NCI-H446 (cell line): ENCODE data around the gene ZGRF1.
"Not testable (repeated sequence)": the region's sequence is repeated elsewhere in the genome, so short reads cannot be mapped to it uniquely, and the experiment has no call there.

Experiments used
- DNase-seq, 2 experiments: peaks; one replicate each; lab custom pipeline; 2025; lab: John Stamatoyannopoulos, UW

Gene ZGRF1

DNA sequence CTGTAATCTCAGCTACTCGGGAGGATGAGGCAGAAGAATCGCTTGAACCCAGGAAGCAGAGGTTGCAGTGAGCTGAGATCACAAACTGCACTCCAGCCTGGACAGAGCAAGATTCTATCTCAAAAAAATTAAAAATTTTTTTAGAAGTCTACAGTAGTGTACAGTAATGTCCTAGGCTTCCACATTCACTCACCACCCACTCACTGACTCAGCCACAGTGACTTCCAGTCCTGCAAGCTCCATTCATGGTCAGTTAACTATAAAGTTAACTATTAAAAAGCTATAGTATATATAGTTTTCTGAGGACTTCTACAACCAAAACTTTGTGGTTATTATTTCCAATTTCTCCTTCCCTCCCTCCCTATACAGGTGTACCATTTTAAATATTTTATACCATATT lies 86.0 kb downstream of the ZGRF1 start:
- DNase-seq, result no peak

GRCh38 chr4:112546476-112546875 lies 90.2 kb downstream of the ZGRF1 start:
- no peak for DNase-seq

GRCh38 chr4:112545346-112545745 lies 91.4 kb downstream of the ZGRF1 start:
- DNase-seq, result no peak

DNA sequence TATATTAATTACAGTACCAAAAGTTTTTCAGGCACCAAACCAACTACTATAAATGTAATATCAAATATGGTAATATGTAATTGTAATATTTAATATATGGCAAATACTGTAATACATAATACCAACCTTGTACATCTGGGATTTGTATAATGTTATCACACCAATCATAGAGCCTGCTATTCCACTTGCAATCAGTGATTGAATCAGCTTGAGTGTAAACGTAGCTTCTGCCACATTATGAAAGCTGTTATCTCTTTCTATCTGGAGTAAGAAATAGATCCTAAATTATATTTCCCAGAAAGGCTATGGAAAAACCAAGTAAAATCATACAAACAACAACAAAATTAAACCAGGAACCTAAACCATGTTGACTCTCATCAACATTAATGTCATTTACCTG lies 96.0 kb downstream of the ZGRF1 start:
- DNase-seq, result no peak

GRCh38 chr4:112536123-112536522 lies 100.6 kb downstream of the ZGRF1 start:
- no peak for DNase-seq

DNA sequence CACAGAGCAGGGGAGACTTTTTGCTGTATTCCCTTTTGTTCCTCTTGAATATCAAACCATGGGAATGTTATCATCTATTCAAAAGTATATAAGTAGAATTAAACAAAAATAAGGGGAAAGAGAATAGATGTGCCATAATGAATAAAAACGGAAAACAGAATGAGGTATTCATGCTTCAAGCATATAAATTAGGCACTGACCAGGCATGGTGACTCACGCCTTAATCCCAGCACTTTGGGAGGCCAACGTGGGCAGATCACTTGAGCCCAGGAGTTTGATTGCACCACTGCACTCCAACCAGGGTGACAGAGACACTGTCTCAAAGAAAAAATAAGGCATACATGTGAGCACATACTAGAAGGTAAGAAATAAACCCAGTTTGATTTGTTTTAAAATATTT lies 104.4 kb downstream of the ZGRF1 start:
- no peak for DNase-seq

DNA sequence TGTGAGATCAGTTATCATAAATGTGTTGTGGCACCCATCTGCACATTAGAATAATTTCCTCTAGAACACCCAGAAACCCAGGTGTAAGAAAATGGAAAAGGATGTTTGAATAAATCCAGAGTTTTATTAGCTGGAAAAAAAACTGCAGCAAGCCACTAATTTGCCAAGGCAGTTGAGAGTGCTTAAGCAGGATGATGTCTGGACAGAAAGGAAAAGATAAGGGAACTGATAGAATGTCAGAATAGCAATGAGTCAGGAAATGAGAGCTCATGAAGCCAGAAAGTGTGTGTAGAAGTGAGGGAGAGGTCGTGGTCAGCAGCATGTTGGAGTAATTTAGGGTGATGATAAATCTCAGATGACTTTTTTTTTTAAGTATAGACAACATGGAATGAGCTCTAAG lies 105.6 kb downstream of the ZGRF1 start:
- DNase-seq, result no peak

- no peak for DNase-seq
Measured at GRCh38 chr4:112526061-112526460, 110.6 kb downstream of the ZGRF1 start.

- peak in 1 of 2 experiments; percentile 22 for DNase-seq
Measured at GRCh38 chr4:112523764-112524505, 112.8 kb downstream of the ZGRF1 start.

- no peak for DNase-seq
Measured at GRCh38 chr4:112523008-112523721, 113.5 kb downstream of the ZGRF1 start.

GRCh38 chr4:112522431-112522830 lies 114.3 kb downstream of the ZGRF1 start:
- DNase-seq, result not testable (repeated sequence)

DNA sequence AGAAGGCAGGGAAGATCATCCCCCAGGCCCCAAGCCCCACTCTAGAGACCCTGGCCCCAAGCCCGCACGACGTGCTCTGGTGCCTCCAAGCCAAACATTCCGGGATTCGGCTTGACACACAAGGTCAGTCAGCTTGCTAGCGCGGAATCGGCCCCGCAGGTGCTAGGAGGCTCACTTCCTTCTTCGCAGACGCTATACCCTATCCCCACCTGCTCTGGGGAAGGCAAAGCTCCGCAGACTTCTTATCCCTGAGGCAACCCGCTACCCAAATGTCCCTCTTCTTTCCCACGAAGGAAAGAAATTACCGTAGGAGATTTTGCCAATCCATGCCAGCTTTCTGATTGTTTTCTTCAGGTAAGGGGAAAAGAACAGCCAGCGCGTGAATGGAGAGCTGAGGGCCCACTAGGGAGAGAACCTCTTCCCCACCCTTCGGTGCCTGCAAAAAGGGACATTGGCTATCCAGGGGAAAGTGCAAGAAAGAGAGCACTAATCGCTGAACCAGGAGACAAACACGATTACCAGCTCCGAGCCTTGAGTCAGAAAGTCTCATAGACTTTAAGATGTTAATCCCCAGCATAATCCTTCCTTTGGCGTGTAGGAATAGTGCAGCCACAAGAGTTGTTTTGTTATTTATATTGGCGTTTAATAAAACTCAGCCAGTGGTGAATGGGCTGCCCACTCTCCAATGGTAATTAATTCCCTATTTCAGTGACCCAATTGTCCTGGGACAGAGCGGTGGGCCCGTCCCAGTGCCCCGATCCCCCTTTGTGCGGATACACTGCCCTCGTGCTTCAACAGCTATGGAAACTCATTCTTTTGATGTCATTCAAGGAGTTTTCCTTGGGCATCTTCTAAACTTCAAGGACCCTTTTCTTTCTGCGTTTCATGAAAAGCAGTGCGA lies 115.3 kb downstream of the ZGRF1 start:
- DNase-seq, result no peak

DNA sequence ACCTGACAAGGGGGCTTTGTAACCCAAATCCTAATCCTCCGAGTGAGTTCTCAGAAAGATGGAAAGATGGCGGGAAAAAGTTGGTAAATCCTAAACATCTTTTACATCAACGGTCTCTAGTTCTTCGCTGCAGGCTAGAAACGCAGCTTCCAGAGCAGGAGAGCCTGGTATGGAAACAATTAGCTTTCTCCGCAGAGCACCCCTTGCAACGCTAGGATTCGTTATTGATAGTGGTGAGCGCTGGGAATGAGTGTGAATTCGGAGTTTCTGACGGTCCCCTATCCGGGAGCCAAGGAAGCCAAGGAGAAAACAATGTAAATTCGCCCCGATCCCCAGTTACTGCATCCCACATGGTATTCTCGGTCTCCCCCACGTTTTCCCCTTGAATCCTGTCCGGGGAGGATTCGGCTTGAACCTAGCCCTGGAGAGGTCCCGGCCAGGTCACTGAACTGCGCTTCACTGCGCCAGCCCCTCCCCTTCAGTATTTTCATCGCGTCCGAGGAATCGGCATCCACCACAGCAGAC lies 116.0 kb downstream of the ZGRF1 start:
- no peak for DNase-seq

DNA sequence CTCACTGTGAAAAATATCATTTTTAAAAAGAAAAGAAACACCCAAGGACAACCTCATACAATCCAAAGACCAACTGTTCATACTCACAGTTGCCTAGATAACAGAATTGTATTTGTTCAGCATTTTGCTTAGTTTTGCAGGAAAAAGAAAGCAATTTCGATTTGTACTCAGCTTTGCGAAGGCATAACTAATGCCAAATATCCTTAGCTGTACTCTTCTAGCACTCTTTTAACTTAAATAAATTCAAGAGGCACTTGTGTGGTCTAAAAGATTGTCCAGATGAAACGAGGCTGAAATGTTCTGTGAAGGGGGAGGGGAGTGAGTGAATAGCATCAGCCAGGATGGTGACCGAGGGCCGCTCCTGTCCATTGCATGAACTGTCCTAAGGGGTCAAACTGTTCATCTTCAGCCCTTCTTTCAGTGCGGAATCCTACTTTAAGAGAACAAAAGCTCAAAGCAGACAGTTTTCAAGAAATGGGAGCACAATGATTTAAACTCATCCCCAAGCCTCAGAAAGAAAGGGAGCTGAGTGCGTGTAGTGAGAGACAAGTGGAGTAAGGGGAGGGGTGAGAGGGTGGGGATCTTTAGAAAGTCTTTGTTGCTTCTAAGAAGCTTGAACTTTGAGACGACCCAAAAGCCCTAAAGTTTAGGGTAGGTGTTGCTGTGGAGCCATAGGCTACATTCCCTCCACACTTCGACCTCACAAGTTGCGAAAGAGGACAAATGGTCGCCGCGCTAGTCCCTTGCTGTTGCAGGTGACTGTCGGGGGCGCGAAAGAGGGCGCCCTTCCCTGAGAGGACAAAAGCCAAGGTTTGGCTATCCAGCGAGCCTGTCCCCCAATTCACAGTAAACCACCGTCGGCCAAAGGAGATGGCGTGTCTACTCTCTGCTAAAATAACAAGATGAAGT lies 116.8 kb downstream of the ZGRF1 start:
- DNase-seq, result no peak

DNA sequence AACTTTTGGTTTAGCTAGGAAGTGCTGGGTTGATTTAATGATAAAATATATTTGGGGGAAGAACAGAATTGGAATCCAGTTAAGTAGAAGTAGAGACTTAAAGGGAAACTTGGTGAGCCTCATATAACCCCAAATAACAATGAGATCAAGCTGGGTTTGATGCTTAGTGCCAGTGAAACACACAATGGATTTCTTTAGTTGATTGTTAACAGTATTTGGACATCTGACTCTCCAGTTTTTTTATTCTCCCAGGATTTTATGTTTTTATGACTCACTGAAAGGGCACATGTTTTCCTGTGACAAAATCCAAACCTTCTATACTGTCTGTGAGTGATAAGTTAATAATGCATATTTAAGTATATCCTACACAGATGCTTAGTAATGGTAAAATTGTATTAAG lies 118.0 kb downstream of the ZGRF1 start:
- DNase-seq, result no peak

GRCh38 chr4:112517911-112518310 lies 118.8 kb downstream of the ZGRF1 start:
- DNase-seq, result no peak

DNA sequence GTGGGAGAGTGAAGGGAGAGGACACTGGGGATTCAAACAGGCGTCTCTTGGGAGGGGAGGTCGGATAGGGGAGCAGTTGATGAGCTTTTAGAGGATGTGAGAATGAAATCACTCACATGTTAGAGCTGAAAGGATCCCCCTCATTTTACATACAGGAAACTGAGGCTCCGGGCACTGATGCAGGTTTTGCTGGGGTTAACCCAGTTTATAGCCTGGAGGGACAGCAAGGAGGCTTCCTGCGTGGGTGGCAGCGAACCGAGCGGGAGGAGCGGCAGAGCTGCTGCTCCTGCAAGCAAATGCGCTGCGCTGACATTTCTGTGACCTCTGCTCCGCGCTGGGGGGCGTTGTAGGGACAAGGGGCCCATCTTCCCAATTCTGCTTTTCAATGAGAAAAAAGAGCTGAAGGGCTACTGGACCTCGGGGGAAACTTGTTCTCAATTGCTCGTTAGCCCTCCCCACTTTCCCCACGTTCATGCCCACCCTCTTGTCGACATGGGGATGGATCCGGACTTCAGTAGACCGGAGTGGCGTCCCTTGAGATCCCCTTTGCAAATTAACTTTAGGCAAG lies 119.6 kb downstream of the ZGRF1 start:
- DNase-seq, result no peak

- peak in 1 of 2 experiments; percentile 57 for DNase-seq
Measured at GRCh38 chr4:112516471-112517066, 120.1 kb downstream of the ZGRF1 start.

- DNase-seq, result no peak
Measured at GRCh38 chr4:112516066-112516470, 120.6 kb downstream of the ZGRF1 start, which contains the start of gene NEUROG2. Gene NEUROG2, minus strand, starts transcription at chr4:112516180. Its CDS starts 705 bp downstream, at chr4:112515475.
